ENCODE data around the gene CELF3. TPM values are rescaled to one million over a fixed set of nuclear protein-coding genes. Genes with fewer than 3 reads are reported as not detected.
"Not testable (repeated sequence)": the region's sequence is repeated elsewhere in the genome, so short reads cannot be mapped to it uniquely, and the experiment has no call there.

The CELF3 gene
- total RNA-seq, 1 donor, result not detected

- no peak overlapping the region for H3K4me3 ChIP-seq (ENCODE audit: low read depth, low read length)
- TF ChIP-seq, protein P1, sequence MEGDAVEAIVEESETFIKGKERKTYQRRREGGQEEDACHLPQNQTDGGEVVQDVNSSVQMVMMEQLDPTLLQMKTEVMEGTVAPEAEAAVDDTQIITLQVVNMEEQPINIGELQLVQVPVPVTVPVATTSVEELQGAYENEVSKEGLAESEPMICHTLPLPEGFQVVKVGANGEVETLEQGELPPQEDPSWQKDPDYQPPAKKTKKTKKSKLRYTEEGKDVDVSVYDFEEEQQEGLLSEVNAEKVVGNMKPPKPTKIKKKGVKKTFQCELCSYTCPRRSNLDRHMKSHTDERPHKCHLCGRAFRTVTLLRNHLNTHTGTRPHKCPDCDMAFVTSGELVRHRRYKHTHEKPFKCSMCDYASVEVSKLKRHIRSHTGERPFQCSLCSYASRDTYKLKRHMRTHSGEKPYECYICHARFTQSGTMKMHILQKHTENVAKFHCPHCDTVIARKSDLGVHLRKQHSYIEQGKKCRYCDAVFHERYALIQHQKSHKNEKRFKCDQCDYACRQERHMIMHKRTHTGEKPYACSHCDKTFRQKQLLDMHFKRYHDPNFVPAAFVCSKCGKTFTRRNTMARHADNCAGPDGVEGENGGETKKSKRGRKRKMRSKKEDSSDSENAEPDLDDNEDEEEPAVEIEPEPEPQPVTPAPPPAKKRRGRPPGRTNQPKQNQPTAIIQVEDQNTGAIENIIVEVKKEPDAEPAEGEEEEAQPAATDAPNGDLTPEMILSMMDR (IDR thresholded peaks at IDR 0.05; ENCODE audit: insufficient read depth, low read depth, low read length), result no peak
- no peak for DNase-seq (ENCODE audit: low read depth)
These were observed 24.9 kb upstream of the CELF3 start for GRCh38 chr1:151741516-151741915.

DNA sequence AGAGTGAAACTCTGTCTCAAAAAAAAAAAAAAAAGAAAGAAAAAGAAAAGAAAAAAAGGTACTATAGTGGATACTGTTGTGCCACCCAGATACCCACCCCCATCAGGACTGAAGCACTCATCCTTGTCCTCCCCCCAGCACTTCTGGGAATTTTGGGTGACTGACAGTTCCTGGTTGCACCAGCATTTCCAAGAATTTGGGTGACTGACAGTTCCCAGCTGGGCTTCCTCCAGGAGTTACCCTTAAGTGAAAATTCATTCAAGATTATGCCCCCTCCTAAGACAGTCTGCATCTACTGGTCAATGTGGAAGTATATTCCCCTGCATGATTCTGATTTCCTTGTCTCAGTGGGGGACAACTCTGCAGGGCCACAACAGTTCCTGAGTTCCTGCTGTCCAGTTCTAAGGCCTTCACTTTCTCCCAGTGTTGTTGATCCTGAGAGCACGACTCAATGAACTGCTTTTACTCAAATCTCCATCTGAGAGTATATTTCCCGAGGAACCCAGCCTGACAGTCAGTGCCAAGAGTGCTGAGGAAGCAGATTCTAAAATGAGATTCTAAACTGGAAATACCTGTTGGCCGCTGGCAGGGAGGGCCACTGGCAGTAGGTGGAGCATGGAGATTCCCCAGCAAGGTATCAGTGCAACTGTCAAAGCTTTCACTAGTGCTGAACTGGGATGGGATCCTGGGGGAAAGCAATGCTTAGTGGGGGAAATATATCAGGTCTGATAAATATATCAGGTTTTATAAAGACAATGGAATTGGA, 23.2 kb upstream of the CELF3 start:
- no peak overlapping the region for H3K4me3 ChIP-seq (ENCODE audit: low read depth, low read length)
- DNase-seq (ENCODE audit: low read depth), result no peak
- TF ChIP-seq, protein P1 (IDR thresholded peaks at IDR 0.05; ENCODE audit: insufficient read depth, low read depth, low read length), result no peak

- DNase-seq (ENCODE audit: low read depth), result no peak
- no peak overlapping the region for H3K4me3 ChIP-seq (ENCODE audit: low read depth, low read length)
- TF ChIP-seq, protein P1 (IDR thresholded peaks at IDR 0.05; ENCODE audit: insufficient read depth, low read depth, low read length), result no peak
These were observed 20.9 kb upstream of the CELF3 start for GRCh38 chr1:151737479-151737878.

- no peak overlapping the region for H3K4me3 ChIP-seq (ENCODE audit: low read depth, low read length)
- DNase-seq (ENCODE audit: low read depth), result no peak
- TF ChIP-seq, protein P1 (IDR thresholded peaks at IDR 0.05; ENCODE audit: insufficient read depth, low read depth, low read length), result no peak
These were observed 20.4 kb upstream of the CELF3 start for GRCh38 chr1:151737026-151737425.

GRCh38 chr1:151733995-151734394, 17.4 kb upstream of the CELF3 start:
- not testable (repeated sequence) for DNase-seq (ENCODE audit: low read depth); H3K4me3 ChIP-seq (ENCODE audit: low read depth, low read length)

DNA sequence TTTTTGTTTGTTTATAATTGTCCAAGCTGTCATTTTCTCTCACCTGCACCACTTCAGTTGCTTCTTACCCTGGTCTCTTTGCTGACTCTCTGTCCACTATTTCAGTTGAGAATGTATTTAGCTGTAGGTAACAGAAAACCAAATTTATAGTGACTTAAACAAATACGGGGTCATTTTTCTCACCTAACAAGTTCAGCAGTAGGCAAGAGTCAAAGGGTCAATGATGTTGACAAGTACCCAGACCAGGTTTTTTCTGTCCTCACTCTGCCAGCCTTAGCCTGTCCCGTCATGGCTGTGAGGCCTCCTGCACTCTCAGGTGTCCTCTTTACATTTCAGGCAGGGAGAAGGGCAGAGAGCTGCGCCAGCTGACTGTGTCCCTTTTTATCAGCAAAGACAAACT, 16.5 kb upstream of the CELF3 start:
- no peak overlapping the region for H3K4me3 ChIP-seq (ENCODE audit: low read depth, low read length)
- no peak for DNase-seq (ENCODE audit: low read depth)
- TF ChIP-seq, protein P1 (IDR thresholded peaks at IDR 0.05; ENCODE audit: insufficient read depth, low read depth, low read length), result no peak

- TF ChIP-seq, protein P1 (IDR thresholded peaks at IDR 0.05; ENCODE audit: insufficient read depth, low read depth, low read length), result no peak
- no peak for DNase-seq (ENCODE audit: low read depth)
- no peak overlapping the region for H3K4me3 ChIP-seq (ENCODE audit: low read depth, low read length)
These were observed 13.3 kb upstream of the CELF3 start for GRCh38 chr1:151729966-151730291.

Measured in fibroblast of villous mesenchyme (primary cell).